ENCODE data around the gene CCDC185.

- no peak for TF ChIP-seq CTCF (IDR thresholded peaks at IDR 0.05; ENCODE audit: low read depth, low read length)
- TF ChIP-seq POLR2A (IDR thresholded peaks at IDR 0.05; ENCODE audit: extremely low read depth, insufficient read length) = no peak
- no peak for TF ChIP-seq MYC (IDR thresholded peaks at IDR 0.05; ENCODE audit: low read depth, low read length)
- no peak for TF ChIP-seq MAX (IDR thresholded peaks at IDR 0.05; ENCODE audit: low read depth, low read length)
Observed at GRCh38 chr1:223344491-223344890, 48.7 kb upstream of the CCDC185 start.

Measured in NB4 (cell line).